Stimulated activated CD4-positive, alpha-beta T cell treated with anti-CD3 and anti-CD28 coated beads, Interleukin-2, amount 100 ng/mL, for 24 hours (primary cell): ENCODE data around the gene CEP44.
"Not testable (repeated sequence)": the region's sequence is repeated elsewhere in the genome, so short reads cannot be mapped to it uniquely, and the experiment has no call there.

Source experiments
- DNase-seq, 2 donors: peaks; one replicate each; pipeline ENCODE4 v3.0.0-alpha.2; 2020

Gene CEP44

GRCh38 chr4:174332741-174333493 lies 49.2 kb downstream of the CEP44 start:
- DNase-seq = no peak

GRCh38 chr4:174334628-174335027 lies 50.9 kb downstream of the CEP44 start:
- no peak for DNase-seq

- DNase-seq = no peak
Observed at GRCh38 chr4:174340714-174341113, 57.0 kb downstream of the CEP44 start.

- DNase-seq = no peak
Observed at GRCh38 chr4:174349156-174349555, 65.4 kb downstream of the CEP44 start.

GRCh38 chr4:174352061-174352819 lies 68.5 kb downstream of the CEP44 start:
- no peak for DNase-seq

GRCh38 chr4:174357321-174357720 lies 73.6 kb downstream of the CEP44 start:
- no peak for DNase-seq

- DNase-seq = no peak
Observed at GRCh38 chr4:174358410-174358809, 74.7 kb downstream of the CEP44 start.

GRCh38 chr4:174358829-174359228 lies 75.1 kb downstream of the CEP44 start:
- no peak for DNase-seq

GRCh38 chr4:174362340-174362739 lies 78.6 kb downstream of the CEP44 start:
- no peak for DNase-seq

- DNase-seq = not testable (repeated sequence)
Observed at GRCh38 chr4:174363782-174364181, 80.1 kb downstream of the CEP44 start.

GRCh38 chr4:174365018-174365587 lies 81.4 kb downstream of the CEP44 start:
- no peak for DNase-seq

- no peak for DNase-seq
Observed at GRCh38 chr4:174369985-174370384, 86.3 kb downstream of the CEP44 start.

- DNase-seq = no peak
Observed at GRCh38 chr4:174373821-174374220, 90.1 kb downstream of the CEP44 start.

GRCh38 chr4:174375422-174375821 lies 91.7 kb downstream of the CEP44 start:
- no peak for DNase-seq

- no peak for DNase-seq
Observed at GRCh38 chr4:174377613-174378012, 93.9 kb downstream of the CEP44 start.

GRCh38 chr4:174378951-174379350 lies 95.2 kb downstream of the CEP44 start:
- DNase-seq = no peak

- not testable (repeated sequence) for DNase-seq
Observed at GRCh38 chr4:174380206-174380605, 96.5 kb downstream of the CEP44 start.

GRCh38 chr4:174380699-174381439 lies 97.2 kb downstream of the CEP44 start:
- no peak for DNase-seq

- no peak for DNase-seq
Observed at GRCh38 chr4:174381440-174381800, 97.7 kb downstream of the CEP44 start.
